ENCODE data around the gene PPARGC1A.

DNA sequence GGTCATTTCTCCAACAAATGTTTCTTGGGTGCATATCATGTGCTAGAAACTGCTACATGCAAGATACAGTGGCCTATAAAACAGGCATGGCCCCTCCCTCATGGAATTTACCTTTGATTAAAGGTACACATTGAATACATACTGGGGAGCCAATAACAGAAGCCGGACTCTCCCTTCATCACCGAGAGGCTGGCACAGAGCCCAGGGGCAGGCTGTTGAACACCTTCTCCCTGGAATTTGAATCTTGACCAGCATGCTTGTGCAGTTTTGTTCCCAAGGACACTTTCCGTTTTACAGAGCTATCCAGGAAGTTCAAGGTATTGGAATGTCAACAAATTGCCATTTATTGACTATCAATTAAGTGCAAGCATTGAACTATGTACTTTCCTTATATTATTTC is 33.2 kb downstream of the PPARGC1A start:
- TF ChIP-seq, protein P1, sequence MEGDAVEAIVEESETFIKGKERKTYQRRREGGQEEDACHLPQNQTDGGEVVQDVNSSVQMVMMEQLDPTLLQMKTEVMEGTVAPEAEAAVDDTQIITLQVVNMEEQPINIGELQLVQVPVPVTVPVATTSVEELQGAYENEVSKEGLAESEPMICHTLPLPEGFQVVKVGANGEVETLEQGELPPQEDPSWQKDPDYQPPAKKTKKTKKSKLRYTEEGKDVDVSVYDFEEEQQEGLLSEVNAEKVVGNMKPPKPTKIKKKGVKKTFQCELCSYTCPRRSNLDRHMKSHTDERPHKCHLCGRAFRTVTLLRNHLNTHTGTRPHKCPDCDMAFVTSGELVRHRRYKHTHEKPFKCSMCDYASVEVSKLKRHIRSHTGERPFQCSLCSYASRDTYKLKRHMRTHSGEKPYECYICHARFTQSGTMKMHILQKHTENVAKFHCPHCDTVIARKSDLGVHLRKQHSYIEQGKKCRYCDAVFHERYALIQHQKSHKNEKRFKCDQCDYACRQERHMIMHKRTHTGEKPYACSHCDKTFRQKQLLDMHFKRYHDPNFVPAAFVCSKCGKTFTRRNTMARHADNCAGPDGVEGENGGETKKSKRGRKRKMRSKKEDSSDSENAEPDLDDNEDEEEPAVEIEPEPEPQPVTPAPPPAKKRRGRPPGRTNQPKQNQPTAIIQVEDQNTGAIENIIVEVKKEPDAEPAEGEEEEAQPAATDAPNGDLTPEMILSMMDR (IDR thresholded peaks at IDR 0.05), result no peak
- TF ChIP-seq POLR2A (IDR thresholded peaks at IDR 0.05) (no peak), EP300 (IDR thresholded peaks at IDR 0.05) (no peak)
